Subcutaneous adipose tissue (tissue), 4 donors: Measurements from ENCODE around the gene BRD3. TPM values are rescaled to one million over a fixed set of nuclear protein-coding genes. Genes with fewer than 3 reads are reported as not detected.

Experiments used
- CTCF ChIP-seq: fragments of 450-650 bp; IDR thresholded peaks from one replicate; pipeline ENCODE4 v1.5.1; 2016; ENCODE audit warnings: low read depth, mild to moderate bottlenecking, control low read depth, antibody characterized with exemption, moderate library complexity
- total RNA-seq, 4 donors: library from RNA; depleted of rRNA; stranded (reverse); fragments of >200 nt; gene quantifications; one replicate each; pipeline ENCODE4 v1.1.0, GENCODE V29; 2016

BRD3 gene
- total RNA-seq, 4 donors from 2014 or later, result 18.7 to 67.4 (median 22.1) TPM

- TF ChIP-seq CTCF, result no peak
These were observed 36.0 kb downstream of the BRD3 start for GRCh38 chr9:134031783-134032182.

- no peak for TF ChIP-seq CTCF
These were observed 36.9 kb downstream of the BRD3 start for GRCh38 chr9:134030821-134031470.

GRCh38 chr9:134029248-134030226 lies 38.3 kb downstream of the BRD3 start:
- no peak for TF ChIP-seq CTCF

- no peak for TF ChIP-seq CTCF
These were observed 39.1 kb downstream of the BRD3 start for GRCh38 chr9:134028575-134029247.

- TF ChIP-seq CTCF, result no peak
These were observed 39.8 kb downstream of the BRD3 start for GRCh38 chr9:134028076-134028475.

- TF ChIP-seq CTCF, result no peak
These were observed 40.3 kb downstream of the BRD3 start for GRCh38 chr9:134027561-134027960.

GRCh38 chr9:134026981-134027380 lies 40.8 kb downstream of the BRD3 start:
- no peak for TF ChIP-seq CTCF
